OCI-LY1 (cell line): Measurements from ENCODE around the gene CSMD2.

Source experiments
- CTCF ChIP-seq: fragments of 200-600 bp; sonication (generic), shearing (Covaris generic); IDR thresholded peaks from 2 replicates; pipeline ENCODE4 v1.5.1; 2017; ENCODE audit warnings: mild to moderate bottlenecking, antibody characterized with exemption, low read length, moderate library complexity, mixed read lengths
- EZH2 ChIP-seq: fragments of 200-600 bp; sonication (generic), shearing (Covaris generic); IDR thresholded peaks from 2 replicates; pipeline ENCODE4 v1.8.0; 2017; ENCODE audit warnings: borderline replicate concordance, mixed run types, mild to moderate bottlenecking, antibody characterized with exemption, low read length, moderate library complexity, mixed read lengths

GRCh38 chr1:34131396-34132160 lies 33.5 kb downstream of the CSMD2 start:
- TF ChIP-seq CTCF: no peak
- TF ChIP-seq EZH2: no peak
